Erythroblast (primary cell): ENCODE data around the gene CA6.

Source experiments
- GATA1 ChIP-seq: IDR thresholded peaks from 2 replicates; pipeline ENCODE4 v1.6.1; 2011; ENCODE audit warnings: low read depth, mild to moderate bottlenecking, control low read depth, low read length, moderate library complexity
- POLR2A ChIP-seq: IDR thresholded peaks from 2 replicates; pipeline ENCODE4 v1.6.1; 2011; ENCODE audit warnings: mild to moderate bottlenecking, low read length

DNA sequence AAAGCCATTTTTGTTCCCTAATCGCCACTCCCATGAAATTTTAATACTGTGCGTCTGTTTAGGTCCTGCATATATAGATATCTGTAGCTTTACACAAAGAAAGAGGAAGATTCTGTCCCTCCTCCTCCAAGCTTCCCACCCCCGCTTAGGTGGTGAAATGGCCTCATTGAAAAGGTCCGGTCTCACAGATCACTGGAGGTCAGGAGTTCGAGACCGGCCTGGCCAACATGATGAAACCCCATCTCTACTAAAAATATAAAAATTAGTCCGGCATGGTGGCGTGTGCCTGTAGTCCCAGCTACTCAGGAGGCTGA lies 59.7 kb downstream of the CA6 start:
- no peak for TF ChIP-seq POLR2A
- TF ChIP-seq GATA1, result no peak
